Fibroblast of skin of right biceps (primary cell): ENCODE measurements around the gene KCNQ2.
"Not testable (repeated sequence)": the region's sequence is repeated elsewhere in the genome, so short reads cannot be mapped to it uniquely, and the experiment has no call there.

ENCODE experiments used
- DNase-seq: peaks from one replicate; pipeline ENCODE4 v3.0.0-alpha.2; 2013

Gene KCNQ2

GRCh38 chr20:63471981-63472831 is at the start of gene KCNQ2:
Gene KCNQ2 (minus strand): TSS chr20:63472655. CDS start chr20:63472463, 192 bp downstream.
- no peak for DNase-seq

- DNase-seq = no peak
These were observed 49.1 kb upstream of the KCNQ2 start for GRCh38 chr20:63521602-63522001.

GRCh38 chr20:63520934-63521601 is 48.6 kb upstream of the KCNQ2 start:
- DNase-seq = peak; percentile 76

- peak; percentile 83 for DNase-seq
These were observed 48.1 kb upstream of the KCNQ2 start, which contains the start of gene PPDPF for GRCh38 chr20:63520504-63520933. Gene PPDPF (plus strand): TSS chr20:63520765. CDS start chr20:63521309, 544 bp downstream.

- peak; percentile 68 for DNase-seq
These were observed 47.4 kb upstream of the KCNQ2 start for GRCh38 chr20:63519668-63520503.

GRCh38 chr20:63518946-63519667 is 46.7 kb upstream of the KCNQ2 start:
- DNase-seq = no peak

GRCh38 chr20:63518351-63518861 is 46.0 kb upstream of the KCNQ2 start:
- DNase-seq = no peak

GRCh38 chr20:63517376-63518309 is 45.2 kb upstream of the KCNQ2 start:
- no peak for DNase-seq

GRCh38 chr20:63514520-63514919 is 42.1 kb upstream of the KCNQ2 start:
- not testable (repeated sequence) for DNase-seq

GRCh38 chr20:63513207-63513606 is 40.8 kb upstream of the KCNQ2 start:
- DNase-seq = no peak

GRCh38 chr20:63509088-63509564 is 36.7 kb upstream of the KCNQ2 start:
- DNase-seq = no peak

GRCh38 chr20:63508072-63508768 is 35.8 kb upstream of the KCNQ2 start:
- DNase-seq = no peak

GRCh38 chr20:63507083-63507743 is 34.8 kb upstream of the KCNQ2 start:
- no peak for DNase-seq

GRCh38 chr20:63505723-63506122 is 33.3 kb upstream of the KCNQ2 start:
- DNase-seq = no peak

- DNase-seq = no peak
These were observed 32.8 kb upstream of the KCNQ2 start for GRCh38 chr20:63505281-63505680.

GRCh38 chr20:63504642-63505041 is 32.2 kb upstream of the KCNQ2 start:
- DNase-seq = no peak

- no peak for DNase-seq
These were observed 31.1 kb upstream of the KCNQ2 start for GRCh38 chr20:63503524-63503923.

- no peak for DNase-seq
These were observed 30.3 kb upstream of the KCNQ2 start for GRCh38 chr20:63502671-63503172.
